WI38 (cell line): ENCODE measurements around the gene ELAVL2.

ENCODE experiments used
- H3K4me3 ChIP-seq: 2 replicates; pipeline ENCODE4 v1.5.1; 2011; ENCODE audit warnings: low read depth, mild to moderate bottlenecking, control low read depth, low read length
- TF ChIP-seq, protein P1 (sequence below): IDR thresholded peaks from 2 replicates; pipeline ENCODE4 v1.5.1; 2012; ENCODE audit warnings: low read depth, mild to moderate bottlenecking, control low read depth, low read length

The ELAVL2 gene

DNA sequence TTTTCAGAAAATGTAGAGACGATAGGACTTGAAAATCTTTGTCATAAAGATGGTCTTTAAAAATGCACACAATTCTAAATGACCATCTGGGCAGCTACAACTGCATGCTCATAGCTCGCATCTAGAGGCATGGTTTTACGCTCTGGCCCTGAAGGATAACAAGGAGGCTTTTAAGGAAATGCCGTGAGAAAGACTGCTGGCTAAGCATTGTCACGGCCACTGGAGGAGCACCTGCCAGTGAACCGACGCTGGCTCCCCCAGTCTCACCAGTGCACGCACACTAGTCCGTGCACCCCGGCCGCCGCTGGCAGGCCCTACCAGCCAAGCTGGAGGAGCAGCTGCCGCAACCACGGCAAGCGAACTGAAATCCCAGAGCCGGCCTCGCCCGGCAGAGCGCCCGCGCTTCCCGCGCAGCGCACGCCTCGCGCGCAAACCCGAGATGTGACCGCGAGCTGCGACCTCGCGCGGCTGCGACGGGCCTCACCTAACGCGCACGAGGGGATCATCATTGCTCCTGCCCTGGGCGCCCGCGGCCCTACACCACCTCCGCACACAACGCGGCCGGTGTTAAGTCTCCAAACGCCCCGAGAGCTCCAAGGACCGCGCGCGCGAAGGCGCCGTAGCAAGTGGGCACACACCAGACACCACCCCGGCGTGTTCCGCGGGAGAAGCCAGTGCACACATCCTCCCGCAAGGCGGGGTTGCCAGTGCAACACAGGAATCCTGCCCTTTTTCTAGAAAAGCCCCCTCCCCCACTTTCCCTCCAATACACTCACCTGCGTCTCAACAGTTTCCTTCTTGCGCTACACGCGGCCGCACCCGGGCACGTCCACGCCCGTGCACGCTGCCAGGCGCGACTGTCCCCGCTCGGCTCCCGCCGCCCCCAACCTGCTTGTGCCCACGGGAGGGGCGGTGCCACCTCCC lies 5.3 kb downstream of the ELAVL2 start:
- TF ChIP-seq, protein P1, sequence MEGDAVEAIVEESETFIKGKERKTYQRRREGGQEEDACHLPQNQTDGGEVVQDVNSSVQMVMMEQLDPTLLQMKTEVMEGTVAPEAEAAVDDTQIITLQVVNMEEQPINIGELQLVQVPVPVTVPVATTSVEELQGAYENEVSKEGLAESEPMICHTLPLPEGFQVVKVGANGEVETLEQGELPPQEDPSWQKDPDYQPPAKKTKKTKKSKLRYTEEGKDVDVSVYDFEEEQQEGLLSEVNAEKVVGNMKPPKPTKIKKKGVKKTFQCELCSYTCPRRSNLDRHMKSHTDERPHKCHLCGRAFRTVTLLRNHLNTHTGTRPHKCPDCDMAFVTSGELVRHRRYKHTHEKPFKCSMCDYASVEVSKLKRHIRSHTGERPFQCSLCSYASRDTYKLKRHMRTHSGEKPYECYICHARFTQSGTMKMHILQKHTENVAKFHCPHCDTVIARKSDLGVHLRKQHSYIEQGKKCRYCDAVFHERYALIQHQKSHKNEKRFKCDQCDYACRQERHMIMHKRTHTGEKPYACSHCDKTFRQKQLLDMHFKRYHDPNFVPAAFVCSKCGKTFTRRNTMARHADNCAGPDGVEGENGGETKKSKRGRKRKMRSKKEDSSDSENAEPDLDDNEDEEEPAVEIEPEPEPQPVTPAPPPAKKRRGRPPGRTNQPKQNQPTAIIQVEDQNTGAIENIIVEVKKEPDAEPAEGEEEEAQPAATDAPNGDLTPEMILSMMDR, result no peak
- no peak overlapping the region for H3K4me3 ChIP-seq

DNA sequence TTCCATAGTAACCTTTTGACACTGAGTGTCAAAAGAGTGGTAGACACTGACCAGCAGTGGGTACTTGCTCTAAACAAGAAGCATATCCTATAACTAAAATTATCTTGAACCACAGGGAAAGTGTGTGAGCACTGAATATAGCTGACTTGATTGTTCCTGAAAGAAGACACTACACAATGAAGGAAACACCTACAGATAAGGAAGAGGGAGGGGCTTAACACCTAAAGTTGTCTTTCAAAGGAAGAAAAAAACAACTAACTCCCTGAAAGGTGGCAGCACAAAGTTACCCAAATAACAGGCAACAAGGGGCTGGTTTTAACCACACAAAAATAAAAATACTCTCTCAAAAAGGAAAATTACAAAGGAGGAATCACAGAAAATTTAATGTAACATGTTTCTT lies 6.6 kb downstream of the ELAVL2 start:
- no peak overlapping the region for H3K4me3 ChIP-seq
- TF ChIP-seq, protein P1, result no peak

DNA sequence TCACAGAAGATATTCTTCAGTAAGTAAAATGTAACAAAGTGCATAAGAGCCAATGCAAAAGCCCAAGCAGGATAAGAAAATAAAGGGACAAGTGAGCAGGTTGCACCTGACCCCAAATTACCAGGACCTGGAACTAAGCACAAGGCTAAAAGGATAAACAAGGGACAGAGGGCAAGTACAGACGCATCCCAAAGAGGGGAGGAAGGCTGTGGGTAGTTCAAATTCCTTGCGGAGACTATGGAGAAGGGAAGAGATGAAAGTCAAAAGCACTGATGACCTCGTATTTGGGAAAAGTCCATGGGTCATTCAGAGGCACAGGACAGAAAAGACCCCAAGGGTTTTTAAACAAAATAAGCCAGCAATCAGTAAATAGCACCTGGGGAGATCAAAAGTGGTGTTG lies 11.8 kb downstream of the ELAVL2 start:
- no peak overlapping the region for H3K4me3 ChIP-seq
- TF ChIP-seq, protein P1, result no peak

DNA sequence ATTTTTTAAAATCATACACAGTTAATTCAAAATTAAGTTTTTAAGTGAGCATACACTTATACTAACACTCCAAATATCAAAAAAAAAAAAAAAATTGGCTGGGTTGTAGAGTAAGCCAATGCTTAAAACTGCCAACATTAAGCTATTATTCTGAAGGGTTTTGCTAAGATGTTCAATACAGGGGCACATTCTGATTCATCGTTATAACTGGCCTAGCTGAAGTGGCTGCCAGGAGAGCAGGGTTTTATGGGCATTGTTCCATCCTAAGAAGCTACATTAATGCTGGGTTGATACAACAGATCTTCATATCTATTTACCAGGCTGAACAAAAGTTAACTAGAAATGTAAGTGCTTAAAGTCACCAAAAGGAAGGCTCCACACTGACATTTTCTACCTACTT lies 13.4 kb downstream of the ELAVL2 start:
- H3K4me3 ChIP-seq, result no peak overlapping the region
- TF ChIP-seq, protein P1, result no peak

DNA sequence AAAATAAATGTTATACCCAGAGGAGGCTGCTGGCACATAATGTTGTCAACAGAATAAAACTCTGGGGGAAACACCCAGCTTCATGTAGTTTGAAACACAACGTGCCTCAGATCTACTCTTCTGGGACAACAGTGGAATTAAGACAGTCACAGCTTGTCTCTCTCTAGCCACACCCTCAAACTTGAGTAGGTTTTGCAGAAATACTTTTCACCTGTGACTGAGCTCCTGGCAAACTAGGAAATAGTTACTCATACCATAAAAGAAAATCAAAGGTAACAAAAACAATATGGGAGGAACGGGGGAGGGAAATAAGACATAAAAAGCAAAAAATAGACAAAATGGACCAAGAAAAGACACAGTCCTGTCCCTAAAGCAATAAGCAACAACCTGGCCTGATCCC lies 14.4 kb downstream of the ELAVL2 start:
- TF ChIP-seq, protein P1, result no peak
- no peak overlapping the region for H3K4me3 ChIP-seq

DNA sequence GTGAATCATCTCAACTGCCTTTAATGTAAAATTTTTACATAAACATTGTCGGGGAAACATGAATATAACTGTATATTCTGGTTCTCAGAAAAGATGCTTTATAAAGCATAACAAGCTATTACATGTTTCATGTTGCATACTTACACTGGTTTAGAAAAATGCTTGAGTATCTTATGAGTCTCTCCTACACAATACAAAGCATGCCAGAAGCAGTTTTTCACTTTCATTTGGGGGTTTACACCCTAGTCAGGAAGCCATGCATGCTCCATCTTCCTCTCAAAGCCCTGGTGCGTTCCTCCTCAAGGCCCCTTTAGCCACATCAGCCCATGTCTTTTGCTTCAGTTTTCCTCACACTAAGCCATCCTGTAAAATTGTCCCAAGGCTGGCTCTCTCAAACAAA lies 22.8 kb downstream of the ELAVL2 start:
- H3K4me3 ChIP-seq, result no peak overlapping the region
- TF ChIP-seq, protein P1, result no peak

DNA sequence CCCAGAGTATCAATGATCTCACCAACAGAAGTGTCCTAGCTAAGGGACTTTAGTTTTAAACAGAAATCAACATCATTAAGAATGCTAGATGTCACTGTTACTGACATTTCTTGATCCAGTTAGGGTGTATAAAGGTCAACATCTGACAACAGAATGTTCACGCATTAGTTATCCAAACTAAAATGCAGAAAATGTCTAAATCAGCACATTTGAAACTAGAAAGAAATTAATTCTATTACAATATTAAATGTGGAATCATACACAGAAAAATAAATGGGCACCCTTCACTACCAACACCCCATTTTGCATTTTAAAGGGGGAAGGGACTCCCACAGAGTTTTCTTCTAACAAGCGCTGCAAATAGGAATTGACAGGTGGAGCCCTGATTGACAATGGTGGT lies 24.5 kb downstream of the ELAVL2 start:
- H3K4me3 ChIP-seq, result no peak overlapping the region
- TF ChIP-seq, protein P1, result no peak
